CD14-positive monocyte (primary cell): ENCODE measurements around the gene IGDCC3. TPM values are rescaled to one million over a fixed set of nuclear protein-coding genes. Genes with fewer than 3 reads are reported as not detected.
A peak's percentile ranks its signal among the peaks of the same experiment; 100 is the strongest.

Experiments used
- DNase-seq, 3 donors: peaks; one replicate each; pipeline ENCODE4 v3.0.0-alpha.2; 2011 to 2022
- H2AFZ ChIP-seq: 2 replicates; pipeline ENCODE4 v1.6.0; 2012; ENCODE audit warnings: mild to moderate bottlenecking, low read depth, low read length, inconsistent platforms; ENCODE audit not compliant: insufficient read depth, poor library complexity, severe bottlenecking
- H3K27ac ChIP-seq, 2 donors: 1 replicate in 1 of 2; 2 replicates in 1 of 2; pipeline ENCODE4 v1.5.1; 2012 to 2013; ENCODE audit warnings: low read length in 2 of 2, control low read depth in 1 of 2, inconsistent platforms in 1 of 2, low read depth in 1 of 2, mild to moderate bottlenecking in 1 of 2
- H3K27me3 ChIP-seq, 2 donors: one replicate each; pipeline versions ENCODE4 v1.6.0 to v1.6.1; 2011 to 2013; ENCODE audit warnings: low read length in 2 of 2; ENCODE audit not compliant: control insufficient read depth in 2 of 2, insufficient read depth in 2 of 2
- H3K36me3 ChIP-seq, 2 donors: replicated peaks in 1 of 2; 1 replicate in 1 of 2; 2 replicates in 1 of 2; pipeline versions ENCODE4 v1.5.1 to v1.6.1; 2012 to 2013; ENCODE audit warnings: low read length in 2 of 2, control low read depth in 1 of 2, inconsistent platforms in 1 of 2, mild to moderate bottlenecking in 1 of 2; ENCODE audit not compliant: insufficient read depth in 2 of 2, control insufficient read depth in 1 of 2
- H3K4me1 ChIP-seq, 2 donors: 1 replicate in 1 of 2; 2 replicates in 1 of 2; pipeline versions ENCODE4 v1.5.1 to v1.6.1; 2012 to 2013; ENCODE audit warnings: low read length in 2 of 2, control low read depth in 1 of 2, inconsistent platforms in 1 of 2, mild to moderate bottlenecking in 1 of 2, moderate library complexity in 1 of 2; ENCODE audit not compliant: insufficient read depth in 2 of 2, control insufficient read depth in 1 of 2
- H3K4me2 ChIP-seq: replicated peaks from 2 replicates; pipeline ENCODE3; 2012; ENCODE audit warnings: low read length, moderate library complexity, mild to moderate bottlenecking; ENCODE audit not compliant: poor library complexity, severe bottlenecking; ENCODE audit errors: extremely low read depth
- H3K4me3 ChIP-seq, 3 experiments: fragments of 200-600 bp in 1 of 3; sonication (generic) in 1 of 3; replicated peaks in 1 of 3; 1 replicate in 2 of 3; 2 replicates in 1 of 3; pipeline ENCODE4 v1.5.1; 2011 to 2013; ENCODE audit warnings: low read length in 3 of 3, mild to moderate bottlenecking in 3 of 3, control low read depth in 2 of 3, low read depth in 2 of 3, inconsistent platforms in 1 of 3, moderate library complexity in 1 of 3
- H3K79me2 ChIP-seq: 2 replicates; pipeline ENCODE4 v1.6.0; 2012; ENCODE audit warnings: mild to moderate bottlenecking, control low read depth, inconsistent platforms, low read length, moderate library complexity; ENCODE audit not compliant: insufficient read depth
- H3K9ac ChIP-seq: 2 replicates; pipeline ENCODE4 v1.6.0; 2017; ENCODE audit warnings: low read length, mild to moderate bottlenecking; ENCODE audit not compliant: insufficient read depth, poor library complexity, severe bottlenecking
- H3K9me3 ChIP-seq, 2 donors: replicated peaks in 1 of 2; 1 replicate in 1 of 2; 2 replicates in 1 of 2; pipeline versions ENCODE4 v1.5.1 to v1.6.1; 2012 to 2013; ENCODE audit warnings: low read length in 2 of 2, control low read depth in 1 of 2; ENCODE audit not compliant: control insufficient read depth in 1 of 2, insufficient read depth in 1 of 2
- H4K20me1 ChIP-seq: 2 replicates; pipeline ENCODE4 v1.6.0; 2012; ENCODE audit warnings: mild to moderate bottlenecking, low read length, control low read depth, moderate library complexity; ENCODE audit not compliant: insufficient read depth
- H3K27ac Mint-ChIP-seq, 7 donors: one replicate each; pipeline ENCODE4 v1.8.0; 2020; ENCODE audit warnings: mild to moderate bottlenecking in 7 of 7, mixed read lengths in 7 of 7, moderate library complexity in 6 of 7, inconsistent platforms in 2 of 7
- H3K27me3 Mint-ChIP-seq, 3 donors: one replicate each; pipeline ENCODE4 v1.8.0; 2021 to 2022; ENCODE audit warnings: low read depth in 3 of 3, mild to moderate bottlenecking in 3 of 3, mixed read lengths in 3 of 3, moderate library complexity in 3 of 3, inconsistent platforms in 1 of 3
- H3K36me3 Mint-ChIP-seq, 2 donors: one replicate each; pipeline ENCODE4 v1.8.0; 2020; ENCODE audit warnings: mixed read lengths in 2 of 2, inconsistent platforms in 1 of 2, mild to moderate bottlenecking in 1 of 2
- H3K4me1 Mint-ChIP-seq: one replicate; pipeline ENCODE4 v1.8.0; 2020; ENCODE audit warnings: mild to moderate bottlenecking, mixed read lengths
- H3K4me3 Mint-ChIP-seq, 2 donors: one replicate each; pipeline ENCODE4 v1.8.0; 2020; ENCODE audit warnings: mild to moderate bottlenecking in 2 of 2, mixed read lengths in 2 of 2, moderate library complexity in 1 of 2
- H3K9me3 Mint-ChIP-seq, 7 donors: one replicate each; pipeline ENCODE4 v1.8.0; 2020 to 2022; ENCODE audit warnings: mixed read lengths in 7 of 7, mild to moderate bottlenecking in 6 of 7, moderate library complexity in 6 of 7, inconsistent platforms in 2 of 7
- WGBS: methylation state at CpG from one replicate; pipeline ENCODE4 v1.1.5; 2013; ENCODE audit warnings: missing lambda C conversion rate; ENCODE audit not compliant: insufficient coverage; 5-methylcytosine and 5-hydroxymethylcytosine counted together
- intact Hi-C, 2 donors: fragments of 100-400 bp; cut with micrococcal nuclease; formaldehyde crosslinking; loops; one replicate each; pipeline versions ENCODE4 v1.15.0 to v1.15.1; 2023
- polyA plus RNA-seq, 3 donors: library from polyadenylated mRNA; depleted of rRNA in 1 of 3; unstranded in 2 of 3; stranded (reverse) in 1 of 3; fragments of 300-500 nt in 2 of 3; fragments of >200 nt in 1 of 3; fragmentation: Illumina TruSeq in 2 of 3; gene quantifications; 1 replicate in 2 of 3; 2 replicates in 1 of 3; pipeline ENCODE4 v1.2.3, GENCODE V29; 2012 to 2021
- TF ChIP-seq, protein P1 (sequence below): fragments of 200-600 bp; IDR thresholded peaks from one replicate; pipeline ENCODE4 v1.8.0; 2022; ENCODE audit warnings: antibody characterized with exemption, mild to moderate bottlenecking

Gene IGDCC3
- polyA plus RNA-seq, 3 donors: not detected

DNA sequence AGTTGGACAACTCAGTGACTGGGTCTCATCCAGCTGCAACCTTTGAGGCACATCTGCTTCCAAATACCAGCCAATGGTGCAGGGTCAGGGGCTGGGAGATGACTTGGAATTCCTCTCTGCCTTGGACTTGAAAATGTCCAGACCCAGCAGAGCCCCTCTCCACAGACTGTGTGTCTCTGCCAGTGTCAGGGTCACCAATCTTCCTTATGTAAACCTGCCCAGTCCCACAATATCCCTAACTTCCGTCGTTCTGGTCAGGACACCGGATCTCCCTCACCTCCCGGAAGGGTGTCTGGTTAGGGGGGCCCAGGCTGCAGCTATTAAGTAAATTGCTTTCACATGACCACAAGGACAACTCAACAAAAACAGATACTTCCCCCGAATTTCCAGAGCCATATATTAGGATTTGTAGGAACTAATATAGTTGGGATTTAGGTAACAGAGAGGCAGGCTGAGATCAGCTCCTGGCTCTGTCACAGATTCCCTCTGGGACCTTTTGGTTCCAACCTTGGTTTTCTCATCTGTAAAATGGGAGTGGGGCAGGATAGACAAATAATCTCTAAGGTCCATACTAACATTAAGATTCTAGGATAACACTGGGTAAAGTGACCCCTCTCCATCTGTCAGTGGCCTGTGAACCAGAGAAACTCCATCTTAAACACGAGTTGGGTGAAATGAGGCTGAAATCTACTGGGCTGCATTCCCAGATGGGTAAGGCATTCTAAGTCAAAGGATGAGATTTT lies 30.8 kb downstream of the IGDCC3 start:
- peaks cover 0 to 3% of the 10 kb centered on the region in 2 donors for H3K9me3 ChIP-seq
- no peak overlapping the region for H3K4me3 ChIP-seq
- DNase-seq: no peak
- no peak overlapping the region for H3K27ac ChIP-seq
- peaks cover 0 to 17% (median 11%) of the 10 kb centered on the region in 7 donors for H3K9me3 Mint-ChIP-seq
- WGBS: 60% methylated on average over 3 of the region's 6 CpGs
- peak overlapping the region in 1 of 7 donors; percentile 35 for H3K27ac Mint-ChIP-seq
- H3K27me3 ChIP-seq: no peaks in the 10 kb centered on the region
- no peaks in the 10 kb centered on the region for H3K36me3 ChIP-seq
- no peak overlapping the region for H3K4me2 ChIP-seq
- H4K20me1 ChIP-seq: no peaks in the 10 kb centered on the region
- no peak overlapping the region for H2AFZ ChIP-seq
- no peaks in the 10 kb centered on the region for H3K79me2 ChIP-seq
- peaks cover 5 to 32% (median 10%) of the 10 kb centered on the region in 3 donors for H3K27me3 Mint-ChIP-seq
- intact Hi-C loops: no loop called here
- no peak overlapping the region for H3K9ac ChIP-seq
- no peaks in the 10 kb centered on the region for H3K4me1 Mint-ChIP-seq
- TF ChIP-seq, protein P1, sequence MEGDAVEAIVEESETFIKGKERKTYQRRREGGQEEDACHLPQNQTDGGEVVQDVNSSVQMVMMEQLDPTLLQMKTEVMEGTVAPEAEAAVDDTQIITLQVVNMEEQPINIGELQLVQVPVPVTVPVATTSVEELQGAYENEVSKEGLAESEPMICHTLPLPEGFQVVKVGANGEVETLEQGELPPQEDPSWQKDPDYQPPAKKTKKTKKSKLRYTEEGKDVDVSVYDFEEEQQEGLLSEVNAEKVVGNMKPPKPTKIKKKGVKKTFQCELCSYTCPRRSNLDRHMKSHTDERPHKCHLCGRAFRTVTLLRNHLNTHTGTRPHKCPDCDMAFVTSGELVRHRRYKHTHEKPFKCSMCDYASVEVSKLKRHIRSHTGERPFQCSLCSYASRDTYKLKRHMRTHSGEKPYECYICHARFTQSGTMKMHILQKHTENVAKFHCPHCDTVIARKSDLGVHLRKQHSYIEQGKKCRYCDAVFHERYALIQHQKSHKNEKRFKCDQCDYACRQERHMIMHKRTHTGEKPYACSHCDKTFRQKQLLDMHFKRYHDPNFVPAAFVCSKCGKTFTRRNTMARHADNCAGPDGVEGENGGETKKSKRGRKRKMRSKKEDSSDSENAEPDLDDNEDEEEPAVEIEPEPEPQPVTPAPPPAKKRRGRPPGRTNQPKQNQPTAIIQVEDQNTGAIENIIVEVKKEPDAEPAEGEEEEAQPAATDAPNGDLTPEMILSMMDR: no peak
- no peak overlapping the region for H3K4me3 Mint-ChIP-seq
- H3K36me3 Mint-ChIP-seq: no peaks in the 10 kb centered on the region
- H3K4me1 ChIP-seq: no peaks in the 10 kb centered on the region

DNA sequence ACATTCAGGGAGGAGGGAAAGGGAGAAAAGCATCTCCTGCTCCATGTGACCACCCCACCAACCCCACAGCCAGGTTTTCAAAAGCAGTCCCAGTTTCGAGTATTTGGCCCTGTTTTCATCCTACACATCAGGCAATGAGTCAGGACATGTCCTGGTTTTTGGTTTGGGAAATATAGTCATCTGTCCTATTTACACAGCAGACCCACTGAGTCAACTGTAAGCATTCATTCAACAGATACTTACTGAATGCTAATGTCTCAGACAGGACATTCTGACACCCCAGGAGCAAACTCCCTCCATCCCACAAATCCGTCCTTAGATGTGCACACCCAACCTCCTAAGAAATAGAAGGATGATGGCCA lies 32.9 kb downstream of the IGDCC3 start:
- intact Hi-C loops: no loop called here
- no CpG with 5 or more reads among the region's 2 CpGs for WGBS
- Histone ChIP-seq H3K4me1 (no peaks in the 10 kb centered on the region), H3K4me3 (no peak overlapping the region), H3K27ac (no peak overlapping the region), H3K9me3 (no peaks in the 10 kb centered on the region), H2AFZ (no peak overlapping the region), H3K79me2 (no peaks in the 10 kb centered on the region), H4K20me1 (no peaks in the 10 kb centered on the region), H3K36me3 (no peaks in the 10 kb centered on the region), H3K27me3 (no peaks in the 10 kb centered on the region), H3K9ac (no peak overlapping the region), H3K4me2 (no peak overlapping the region)
- no peak for DNase-seq
- TF ChIP-seq, protein P1: no peak
- H3K4me3 Mint-ChIP-seq: no peak overlapping the region
- H3K36me3 Mint-ChIP-seq: no peaks in the 10 kb centered on the region
- no peaks in the 10 kb centered on the region for H3K4me1 Mint-ChIP-seq
- peaks cover 0 to 3% (median 0%) of the 10 kb centered on the region in 7 donors for H3K9me3 Mint-ChIP-seq
- H3K27ac Mint-ChIP-seq: peak overlapping the region in 1 of 7 donors; percentile 41
- peaks cover 8 to 29% (median 11%) of the 10 kb centered on the region in 3 donors for H3K27me3 Mint-ChIP-seq
